ENCODE measurements around the gene USH2A. TPM values are rescaled to one million over a fixed set of nuclear protein-coding genes. Genes with fewer than 3 reads are reported as not detected.

The USH2A gene
- polyA plus RNA-seq, 1 donor from 2014 or later: 0.17 TPM

DNA sequence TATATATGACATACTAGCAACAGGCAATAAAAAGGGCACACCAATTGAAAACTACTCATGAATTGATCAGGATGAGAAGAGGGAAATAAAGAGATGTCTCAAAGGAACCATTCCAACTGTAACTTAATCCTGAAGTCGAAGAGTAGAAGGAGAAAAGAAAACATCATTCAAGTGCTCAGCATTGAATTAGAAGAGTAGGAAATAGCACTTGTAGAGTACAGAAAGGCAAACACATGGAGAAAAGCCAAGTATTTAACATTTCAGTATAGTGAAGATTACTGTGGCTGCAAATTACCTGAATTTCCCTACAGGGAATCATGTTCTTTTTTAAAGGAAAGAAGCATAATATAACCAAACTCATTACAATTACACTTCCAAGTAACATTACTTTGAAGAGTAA lies 651.1 kb downstream of the USH2A start:
- TF ChIP-seq CTCF (IDR thresholded peaks at IDR 0.05; ENCODE audit: poor library complexity, severe bottlenecking): no peak
- Histone ChIP-seq H3K27me3 (ENCODE audit: insufficient read depth, low read depth, low read length) (no peaks in the 10 kb centered on the region), H3K9me2 (ENCODE audit: insufficient read depth, low read length) (no peaks in the 10 kb centered on the region), H3K9ac (ENCODE audit: low read length) (no peak overlapping the region), H3K79me2 (replicated peaks; ENCODE audit: insufficient read depth, low read length) (no peaks in the 10 kb centered on the region), H3K4me3 (ENCODE audit: low read length) (no peak overlapping the region), H3F3A (ENCODE audit: insufficient read depth, low read length, poor library complexity, severe bottlenecking) (no peaks in the 10 kb centered on the region), H3K27ac (ENCODE audit: low read length) (no peak overlapping the region), H3K36me3 (ENCODE audit: insufficient read depth, low read length) (no peaks in the 10 kb centered on the region), H2AFZ (ENCODE audit: low read depth, low read length) (no peak overlapping the region), H4K20me1 (ENCODE audit: insufficient read depth) (no peaks in the 10 kb centered on the region), H3K9me3 (ENCODE audit: low read length) (no peaks in the 10 kb centered on the region), H3K4me2 (ENCODE audit: low read length) (no peak overlapping the region)

- TF ChIP-seq POLR2AphosphoS5 (IDR thresholded peaks at IDR 0.05) (no peak), MXI1 (conservative IDR thresholded peaks at IDR 0.05; ENCODE audit: poor library complexity, severe bottlenecking) (no peak), EP300 (conservative IDR thresholded peaks at IDR 0.05; ENCODE audit: poor library complexity, severe bottlenecking) (no peak), EZH2 (IDR thresholded peaks at IDR 0.05; ENCODE audit: borderline replicate concordance, insufficient read depth, low read length, poor library complexity, severe bottlenecking) (no peak), SMC3 (conservative IDR thresholded peaks at IDR 0.05; ENCODE audit: poor library complexity) (no peak), CTCF (IDR thresholded peaks at IDR 0.05; ENCODE audit: poor library complexity, severe bottlenecking) (no peak), RAD21 (conservative IDR thresholded peaks at IDR 0.05) (no peak), TAF1 (IDR thresholded peaks at IDR 0.05; ENCODE audit: low read depth) (no peak)
- TF ChIP-seq, protein P1, sequence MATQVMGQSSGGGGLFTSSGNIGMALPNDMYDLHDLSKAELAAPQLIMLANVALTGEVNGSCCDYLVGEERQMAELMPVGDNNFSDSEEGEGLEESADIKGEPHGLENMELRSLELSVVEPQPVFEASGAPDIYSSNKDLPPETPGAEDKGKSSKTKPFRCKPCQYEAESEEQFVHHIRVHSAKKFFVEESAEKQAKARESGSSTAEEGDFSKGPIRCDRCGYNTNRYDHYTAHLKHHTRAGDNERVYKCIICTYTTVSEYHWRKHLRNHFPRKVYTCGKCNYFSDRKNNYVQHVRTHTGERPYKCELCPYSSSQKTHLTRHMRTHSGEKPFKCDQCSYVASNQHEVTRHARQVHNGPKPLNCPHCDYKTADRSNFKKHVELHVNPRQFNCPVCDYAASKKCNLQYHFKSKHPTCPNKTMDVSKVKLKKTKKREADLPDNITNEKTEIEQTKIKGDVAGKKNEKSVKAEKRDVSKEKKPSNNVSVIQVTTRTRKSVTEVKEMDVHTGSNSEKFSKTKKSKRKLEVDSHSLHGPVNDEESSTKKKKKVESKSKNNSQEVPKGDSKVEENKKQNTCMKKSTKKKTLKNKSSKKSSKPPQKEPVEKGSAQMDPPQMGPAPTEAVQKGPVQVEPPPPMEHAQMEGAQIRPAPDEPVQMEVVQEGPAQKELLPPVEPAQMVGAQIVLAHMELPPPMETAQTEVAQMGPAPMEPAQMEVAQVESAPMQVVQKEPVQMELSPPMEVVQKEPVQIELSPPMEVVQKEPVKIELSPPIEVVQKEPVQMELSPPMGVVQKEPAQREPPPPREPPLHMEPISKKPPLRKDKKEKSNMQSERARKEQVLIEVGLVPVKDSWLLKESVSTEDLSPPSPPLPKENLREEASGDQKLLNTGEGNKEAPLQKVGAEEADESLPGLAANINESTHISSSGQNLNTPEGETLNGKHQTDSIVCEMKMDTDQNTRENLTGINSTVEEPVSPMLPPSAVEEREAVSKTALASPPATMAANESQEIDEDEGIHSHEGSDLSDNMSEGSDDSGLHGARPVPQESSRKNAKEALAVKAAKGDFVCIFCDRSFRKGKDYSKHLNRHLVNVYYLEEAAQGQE (IDR thresholded peaks at IDR 0.05; ENCODE audit: borderline replicate concordance): no peak
- Histone ChIP-seq H3K27ac (ENCODE audit: low read length) (no peak overlapping the region), H4K20me1 (ENCODE audit: insufficient read depth) (no peaks in the 10 kb centered on the region), H3K9ac (ENCODE audit: low read length) (no peak overlapping the region), H2AFZ (ENCODE audit: low read depth, low read length) (no peak overlapping the region), H3K4me3 (ENCODE audit: low read length) (no peak overlapping the region), H3K9me2 (ENCODE audit: insufficient read depth, low read length) (no peaks in the 10 kb centered on the region), H3K9me3 (ENCODE audit: low read length) (no peaks in the 10 kb centered on the region), H3F3A (ENCODE audit: insufficient read depth, low read length, poor library complexity, severe bottlenecking) (no peaks in the 10 kb centered on the region), H3K27me3 (ENCODE audit: insufficient read depth, low read depth, low read length) (no peaks in the 10 kb centered on the region), H3K36me3 (ENCODE audit: insufficient read depth, low read length) (no peaks in the 10 kb centered on the region), H3K4me2 (ENCODE audit: low read length) (no peak overlapping the region), H3K79me2 (replicated peaks; ENCODE audit: insufficient read depth, low read length) (no peaks in the 10 kb centered on the region)
Observed at GRCh38 chr1:215768303-215768702, 654.9 kb downstream of the USH2A start.
